ENCODE measurements around the gene CNN3. TPM values are rescaled to one million over a fixed set of nuclear protein-coding genes. Genes with fewer than 3 reads are reported as not detected.
A peak's percentile ranks its signal among the peaks of the same experiment; 100 is the strongest.

Gene CNN3
- total and polyA plus RNA-seq, 5 donors from 2014 or later = 1.00 to 8.7 (median 2.6) TPM

- no peak overlapping the region for H3K4me3 ChIP-seq (ENCODE audit: low read depth, low read length)
- H3K27ac ChIP-seq (ENCODE audit: insufficient read depth, low read length, poor library complexity, severe bottlenecking) = no peak overlapping the region
- ATAC-seq (ENCODE audit: low read depth in 2 of 2) = no peak
- Mint-ChIP-seq H3K4me1 (peaks cover 0 to 6% (median 3%) of the 10 kb centered on the region in 4 donors), H3K4me3 (no peak overlapping the region), H3K36me3 (peaks cover 4% of the 10 kb centered on the region), H3K27me3 (peaks cover 36% of the 10 kb centered on the region), H3K27ac (no peak overlapping the region), H3K9me3 (peaks cover 0 to 3% (median 0%) of the 10 kb centered on the region in 7 donors)
- H3K36me3 ChIP-seq (ENCODE audit: control insufficient read depth, insufficient read depth, low read length) = no peaks in the 10 kb centered on the region
- H3K9me3 ChIP-seq (ENCODE audit: control insufficient read depth in 2 of 2, low read length in 2 of 2) = no peaks in the 10 kb centered on the region
- DNase-seq = no peak
- no peaks in the 10 kb centered on the region for H3K4me1 ChIP-seq (ENCODE audit: control insufficient read depth, insufficient read depth, low read length, poor library complexity, severe bottlenecking)
- H3K27me3 ChIP-seq (ENCODE audit: control insufficient read depth, insufficient read depth, low read length) = peaks cover 14% of the 10 kb centered on the region
Measured at GRCh38 chr1:94935476-94935875, 8.6 kb upstream of the CNN3 start.

DNA sequence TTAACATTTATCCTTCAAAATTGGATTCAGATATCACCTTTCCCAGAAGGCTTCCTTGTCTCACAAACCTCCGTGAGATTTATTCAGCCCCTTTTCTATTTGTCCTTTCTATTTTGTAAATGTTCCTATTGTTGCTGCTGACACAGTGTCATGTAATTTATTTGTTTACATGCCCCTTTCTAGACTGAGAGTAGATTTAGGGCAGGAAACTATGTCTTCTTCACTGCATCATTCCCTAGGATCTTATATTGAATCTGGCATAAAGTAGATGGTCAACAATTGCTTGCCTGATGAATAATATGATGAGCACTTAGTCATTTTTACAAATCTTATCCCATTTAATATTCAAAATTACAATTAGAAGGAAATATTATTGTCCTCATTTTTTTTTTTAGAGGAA is 8.1 kb upstream of the CNN3 start:
- Histone ChIP-seq H3K4me1 (ENCODE audit: control insufficient read depth, insufficient read depth, low read length, poor library complexity, severe bottlenecking) (no peaks in the 10 kb centered on the region), H3K4me3 (ENCODE audit: low read depth, low read length) (no peak overlapping the region), H3K27ac (ENCODE audit: insufficient read depth, low read length, poor library complexity, severe bottlenecking) (no peak overlapping the region), H3K27me3 (ENCODE audit: control insufficient read depth, insufficient read depth, low read length) (peaks cover 14% of the 10 kb centered on the region), H3K36me3 (ENCODE audit: control insufficient read depth, insufficient read depth, low read length) (no peaks in the 10 kb centered on the region), H3K9me3 (ENCODE audit: control insufficient read depth in 2 of 2, low read length in 2 of 2) (no peaks in the 10 kb centered on the region)
- H3K27ac Mint-ChIP-seq = peak overlapping the region in 1 of 3 donors; percentile 37
- H3K9me3 Mint-ChIP-seq = peaks cover 0 to 3% (median 0%) of the 10 kb centered on the region in 7 donors
- no peak for DNase-seq
- no peak for ATAC-seq (ENCODE audit: low read depth in 2 of 2)
- H3K36me3 Mint-ChIP-seq = peaks cover 4% of the 10 kb centered on the region
- H3K4me3 Mint-ChIP-seq = no peak overlapping the region
- peaks cover 37% of the 10 kb centered on the region for H3K27me3 Mint-ChIP-seq
- peaks cover 0 to 6% (median 3%) of the 10 kb centered on the region in 4 donors for H3K4me1 Mint-ChIP-seq

GRCh38 chr1:94934551-94934950 is 7.6 kb upstream of the CNN3 start:
- Histone ChIP-seq H3K27ac (ENCODE audit: insufficient read depth, low read length, poor library complexity, severe bottlenecking) (no peak overlapping the region), H3K4me1 (ENCODE audit: control insufficient read depth, insufficient read depth, low read length, poor library complexity, severe bottlenecking) (no peaks in the 10 kb centered on the region), H3K9me3 (ENCODE audit: control insufficient read depth in 2 of 2, low read length in 2 of 2) (no peaks in the 10 kb centered on the region), H3K27me3 (ENCODE audit: control insufficient read depth, insufficient read depth, low read length) (peaks cover 12% of the 10 kb centered on the region), H3K36me3 (ENCODE audit: control insufficient read depth, insufficient read depth, low read length) (no peaks in the 10 kb centered on the region), H3K4me3 (ENCODE audit: low read depth, low read length) (no peak overlapping the region)
- no peak overlapping the region for H3K4me3 Mint-ChIP-seq
- peaks cover 0 to 6% (median 3%) of the 10 kb centered on the region in 4 donors for H3K4me1 Mint-ChIP-seq
- H3K27me3 Mint-ChIP-seq = peaks cover 42% of the 10 kb centered on the region
- no peak for DNase-seq
- ATAC-seq (ENCODE audit: low read depth in 2 of 2) = no peak
- H3K27ac Mint-ChIP-seq = peak overlapping the region in 1 of 3 donors; percentile 37
- H3K9me3 Mint-ChIP-seq = peaks cover 0 to 3% (median 0%) of the 10 kb centered on the region in 7 donors
- peaks cover 4% of the 10 kb centered on the region for H3K36me3 Mint-ChIP-seq

DNA sequence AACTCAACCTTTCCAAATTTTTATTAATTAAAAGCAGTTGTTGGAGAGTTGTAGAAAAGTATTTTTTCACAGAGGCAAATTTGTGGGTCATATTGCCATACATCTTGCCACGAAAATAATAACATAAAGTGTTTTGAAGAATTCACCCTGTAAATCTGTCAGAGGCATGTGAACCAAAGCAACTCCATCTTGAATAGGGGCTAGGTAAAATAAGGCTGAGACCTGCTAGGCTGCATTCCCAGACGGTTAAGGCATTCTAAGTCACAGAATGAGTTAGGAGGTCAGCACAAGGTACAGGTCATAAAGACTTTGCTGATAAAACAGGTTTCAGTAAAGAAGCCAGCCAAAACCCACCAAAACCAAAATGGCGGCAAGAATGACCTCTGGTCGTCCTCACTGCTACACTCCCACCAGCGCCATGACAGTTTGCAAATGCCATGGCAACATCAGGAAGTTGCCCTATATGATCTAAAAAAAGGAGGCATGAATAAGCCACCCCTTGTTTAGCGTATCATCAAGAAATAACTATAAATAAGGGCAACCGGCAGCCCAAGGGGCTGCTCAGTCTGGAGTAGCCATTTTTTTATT is 4.4 kb upstream of the CNN3 start:
- Mint-ChIP-seq H3K4me1 (peaks cover 3 to 14% (median 6%) of the 10 kb centered on the region in 4 donors), H3K36me3 (no peaks in the 10 kb centered on the region), H3K4me3 (no peak overlapping the region), H3K27ac (no peak overlapping the region), H3K9me3 (peaks cover 0 to 3% (median 0%) of the 10 kb centered on the region in 7 donors), H3K27me3 (peaks cover 57% of the 10 kb centered on the region)
- Histone ChIP-seq H3K4me3 (ENCODE audit: low read depth, low read length) (no peak overlapping the region), H3K27me3 (ENCODE audit: control insufficient read depth, insufficient read depth, low read length) (peaks cover 11% of the 10 kb centered on the region), H3K9me3 (ENCODE audit: control insufficient read depth in 2 of 2, low read length in 2 of 2) (no peaks in the 10 kb centered on the region), H3K36me3 (ENCODE audit: control insufficient read depth, insufficient read depth, low read length) (no peaks in the 10 kb centered on the region), H3K27ac (ENCODE audit: insufficient read depth, low read length, poor library complexity, severe bottlenecking) (no peak overlapping the region), H3K4me1 (ENCODE audit: control insufficient read depth, insufficient read depth, low read length, poor library complexity, severe bottlenecking) (peaks cover 9% of the 10 kb centered on the region)
- ATAC-seq (ENCODE audit: low read depth in 2 of 2) (no peak), DNase-seq (no peak)

- no peaks in the 10 kb centered on the region for H3K9me3 ChIP-seq (ENCODE audit: control insufficient read depth in 2 of 2, low read length in 2 of 2)
- Mint-ChIP-seq H3K27me3 (peaks cover 63% of the 10 kb centered on the region), H3K27ac (no peak overlapping the region), H3K4me3 (no peak overlapping the region), H3K36me3 (no peaks in the 10 kb centered on the region), H3K9me3 (peaks cover 0 to 3% (median 0%) of the 10 kb centered on the region in 7 donors), H3K4me1 (peaks cover 0 to 22% (median 10%) of the 10 kb centered on the region in 4 donors)
- no peaks in the 10 kb centered on the region for H3K36me3 ChIP-seq (ENCODE audit: control insufficient read depth, insufficient read depth, low read length)
- DNase-seq = no peak
- ATAC-seq (ENCODE audit: low read depth in 2 of 2) = no peak
- H3K27me3 ChIP-seq (ENCODE audit: control insufficient read depth, insufficient read depth, low read length) = peaks cover 20% of the 10 kb centered on the region
- no peak overlapping the region for H3K27ac ChIP-seq (ENCODE audit: insufficient read depth, low read length, poor library complexity, severe bottlenecking)
- H3K4me3 ChIP-seq (ENCODE audit: low read depth, low read length) = no peak overlapping the region
- H3K4me1 ChIP-seq (ENCODE audit: control insufficient read depth, insufficient read depth, low read length, poor library complexity, severe bottlenecking) = peaks cover 13% of the 10 kb centered on the region
Measured at GRCh38 chr1:94929351-94930217, 2.7 kb upstream of the CNN3 start.

DNA sequence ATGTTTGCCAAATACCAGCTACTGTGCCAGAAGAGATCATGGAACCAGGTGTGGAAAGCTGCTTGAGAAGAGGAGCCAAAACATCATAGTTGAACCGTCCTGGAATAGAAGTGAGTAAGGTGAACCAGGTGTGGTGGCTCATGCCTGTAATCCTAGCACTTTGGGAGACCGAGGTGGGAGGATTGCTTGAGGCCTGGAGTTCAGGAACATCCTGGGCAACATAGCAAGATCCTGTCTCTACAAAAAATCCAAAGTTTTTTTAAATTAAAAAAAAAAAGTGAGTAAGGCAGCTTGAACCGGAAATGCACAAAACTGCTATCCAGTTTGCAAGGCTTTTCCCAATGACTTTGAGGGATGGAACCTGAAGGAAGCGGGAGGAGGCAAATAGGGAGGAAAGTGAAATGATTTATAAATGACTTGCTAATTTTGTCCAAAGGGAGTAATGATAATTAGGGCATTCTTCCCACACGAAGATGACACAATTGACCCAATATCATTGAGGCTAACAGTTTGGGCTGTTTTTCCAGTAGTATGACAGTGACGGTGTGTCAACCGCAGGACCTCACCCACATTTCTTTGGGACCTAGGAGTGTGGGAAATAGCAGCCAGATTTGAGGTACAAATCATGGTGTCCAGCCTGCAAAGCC is 1.5 kb upstream of the CNN3 start:
- Histone ChIP-seq H3K4me3 (ENCODE audit: low read depth, low read length) (no peak overlapping the region), H3K27me3 (ENCODE audit: control insufficient read depth, insufficient read depth, low read length) (peaks cover 24% of the 10 kb centered on the region), H3K27ac (ENCODE audit: insufficient read depth, low read length, poor library complexity, severe bottlenecking) (no peak overlapping the region), H3K36me3 (ENCODE audit: control insufficient read depth, insufficient read depth, low read length) (no peaks in the 10 kb centered on the region), H3K9me3 (ENCODE audit: control insufficient read depth in 2 of 2, low read length in 2 of 2) (no peaks in the 10 kb centered on the region), H3K4me1 (ENCODE audit: control insufficient read depth, insufficient read depth, low read length, poor library complexity, severe bottlenecking) (peaks cover 13% of the 10 kb centered on the region)
- DNase-seq = no peak
- H3K27ac Mint-ChIP-seq = no peak overlapping the region
- H3K27me3 Mint-ChIP-seq = peaks cover 74% of the 10 kb centered on the region
- peaks cover 0 to 22% (median 10%) of the 10 kb centered on the region in 4 donors for H3K4me1 Mint-ChIP-seq
- H3K36me3 Mint-ChIP-seq = no peaks in the 10 kb centered on the region
- H3K4me3 Mint-ChIP-seq = peak overlapping the region in 2 of 4 donors; percentile 86 to 89
- ATAC-seq (ENCODE audit: low read depth in 2 of 2) = no peak
- H3K9me3 Mint-ChIP-seq = peaks cover 0 to 4% (median 0%) of the 10 kb centered on the region in 7 donors

- peak in 1 of 3 donors; percentile 13 for DNase-seq
- H3K27ac ChIP-seq (ENCODE audit: insufficient read depth, low read length, poor library complexity, severe bottlenecking) = no peak overlapping the region
- peaks cover 0 to 22% (median 12%) of the 10 kb centered on the region in 4 donors for H3K4me1 Mint-ChIP-seq
- no peak for ATAC-seq (ENCODE audit: low read depth in 2 of 2)
- H3K27me3 Mint-ChIP-seq = peaks cover 82% of the 10 kb centered on the region
- H3K4me3 Mint-ChIP-seq = peak overlapping the region; percentile 86 to 93 (median 90)
- H3K36me3 ChIP-seq (ENCODE audit: control insufficient read depth, insufficient read depth, low read length) = no peaks in the 10 kb centered on the region
- H3K27ac Mint-ChIP-seq = peak overlapping the region in 1 of 3 donors; percentile 44
- H3K9me3 Mint-ChIP-seq = peaks cover 0 to 4% (median 0%) of the 10 kb centered on the region in 7 donors
- no peaks in the 10 kb centered on the region for H3K36me3 Mint-ChIP-seq
- peaks cover 13% of the 10 kb centered on the region for H3K4me1 ChIP-seq (ENCODE audit: control insufficient read depth, insufficient read depth, low read length, poor library complexity, severe bottlenecking)
- H3K27me3 ChIP-seq (ENCODE audit: control insufficient read depth, insufficient read depth, low read length) = peaks cover 24% of the 10 kb centered on the region
- H3K9me3 ChIP-seq (ENCODE audit: control insufficient read depth in 2 of 2, low read length in 2 of 2) = no peaks in the 10 kb centered on the region
- no peak overlapping the region for H3K4me3 ChIP-seq (ENCODE audit: low read depth, low read length)
Measured at GRCh38 chr1:94927405-94928175, 680 bp upstream of the CNN3 start.

Data from CD4-positive, CD25-positive, alpha-beta regulatory T cell (primary cell).